Measurements from ENCODE around the gene MDK.

- TF ChIP-seq CTCF (IDR thresholded peaks at IDR 0.05; ENCODE audit: extremely low read depth in 1 of 2, insufficient read depth in 1 of 2, low read depth in 1 of 2, low read length in 2 of 2) (no peak), EZH2 (IDR thresholded peaks at IDR 0.05; ENCODE audit: borderline replicate concordance, low read depth, low read length, severe bottlenecking) (no peak), MYC (IDR thresholded peaks at IDR 0.05; ENCODE audit: low read depth, low read length) (no peak), POLR2A (IDR thresholded peaks at IDR 0.05; ENCODE audit: low read depth, low read length) (no peak), MAX (IDR thresholded peaks at IDR 0.05; ENCODE audit: insufficient read depth, insufficient read length) (no peak)
Observed at GRCh38 chr11:46351148-46351547, 30.3 kb upstream of the MDK start.
